HL-60 (cell line): ENCODE results near the gene SLC9A3.

Experiments used
- DNase-seq, 2 experiments: peaks; one replicate each; pipeline ENCODE4 v3.0.0-alpha.2; 2010 to 2020; ENCODE audit warnings: low read depth in 1 of 2, low spot score in 1 of 2
- H3K27ac ChIP-seq: fragments of 250-450 bp; sonication (Bioruptor Pico); replicated peaks from 2 replicates; pipeline ENCODE4 v1.5.1; 2020; ENCODE audit warnings: mild to moderate bottlenecking, moderate library complexity
- H3K27me3 ChIP-seq: fragments of 250-450 bp; sonication (Bioruptor Pico); 2 replicates; pipeline ENCODE4 v1.5.1; 2021; ENCODE audit warnings: mild to moderate bottlenecking, moderate library complexity; ENCODE audit not compliant: insufficient read depth, poor library complexity, severe bottlenecking
- H3K4me3 ChIP-seq: replicated peaks from 2 replicates; pipeline ENCODE4 v1.5.1; 2011; ENCODE audit warnings: mild to moderate bottlenecking, control low read depth, low read length; ENCODE audit not compliant: insufficient read depth
- GABPA ChIP-seq: IDR thresholded peaks from 2 replicates; pipeline ENCODE4 v1.6.1; 2012; ENCODE audit warnings: low read depth
- POLR2AphosphoS5 ChIP-seq: IDR thresholded peaks from 2 replicates; pipeline ENCODE4 v1.6.1; 2012; ENCODE audit warnings: low read depth
- SPI1 ChIP-seq: IDR thresholded peaks from 2 replicates; pipeline ENCODE4 v1.6.1; 2012; ENCODE audit warnings: low read depth, mild to moderate bottlenecking, borderline replicate concordance
- TF ChIP-seq, protein P1 (sequence below): IDR thresholded peaks from one replicate; pipeline ENCODE4 v1.5.1; 2011; ENCODE audit warnings: low read length, control low read depth, inconsistent platforms; ENCODE audit not compliant: insufficient read depth
- TF ChIP-seq, protein P2 (sequence below): IDR thresholded peaks from 2 replicates; pipeline ENCODE4 v1.6.1; 2012; ENCODE audit warnings: low read depth; ENCODE audit not compliant: insufficient replicate concordance

Gene SLC9A3

GRCh38 chr5:516980-517379 is 7.3 kb downstream of the SLC9A3 start:
- peaks cover 26% of the 10 kb centered on the region for H3K27me3 ChIP-seq
- TF ChIP-seq, protein P1, sequence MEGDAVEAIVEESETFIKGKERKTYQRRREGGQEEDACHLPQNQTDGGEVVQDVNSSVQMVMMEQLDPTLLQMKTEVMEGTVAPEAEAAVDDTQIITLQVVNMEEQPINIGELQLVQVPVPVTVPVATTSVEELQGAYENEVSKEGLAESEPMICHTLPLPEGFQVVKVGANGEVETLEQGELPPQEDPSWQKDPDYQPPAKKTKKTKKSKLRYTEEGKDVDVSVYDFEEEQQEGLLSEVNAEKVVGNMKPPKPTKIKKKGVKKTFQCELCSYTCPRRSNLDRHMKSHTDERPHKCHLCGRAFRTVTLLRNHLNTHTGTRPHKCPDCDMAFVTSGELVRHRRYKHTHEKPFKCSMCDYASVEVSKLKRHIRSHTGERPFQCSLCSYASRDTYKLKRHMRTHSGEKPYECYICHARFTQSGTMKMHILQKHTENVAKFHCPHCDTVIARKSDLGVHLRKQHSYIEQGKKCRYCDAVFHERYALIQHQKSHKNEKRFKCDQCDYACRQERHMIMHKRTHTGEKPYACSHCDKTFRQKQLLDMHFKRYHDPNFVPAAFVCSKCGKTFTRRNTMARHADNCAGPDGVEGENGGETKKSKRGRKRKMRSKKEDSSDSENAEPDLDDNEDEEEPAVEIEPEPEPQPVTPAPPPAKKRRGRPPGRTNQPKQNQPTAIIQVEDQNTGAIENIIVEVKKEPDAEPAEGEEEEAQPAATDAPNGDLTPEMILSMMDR, result no peak
- TF ChIP-seq, protein P2, sequence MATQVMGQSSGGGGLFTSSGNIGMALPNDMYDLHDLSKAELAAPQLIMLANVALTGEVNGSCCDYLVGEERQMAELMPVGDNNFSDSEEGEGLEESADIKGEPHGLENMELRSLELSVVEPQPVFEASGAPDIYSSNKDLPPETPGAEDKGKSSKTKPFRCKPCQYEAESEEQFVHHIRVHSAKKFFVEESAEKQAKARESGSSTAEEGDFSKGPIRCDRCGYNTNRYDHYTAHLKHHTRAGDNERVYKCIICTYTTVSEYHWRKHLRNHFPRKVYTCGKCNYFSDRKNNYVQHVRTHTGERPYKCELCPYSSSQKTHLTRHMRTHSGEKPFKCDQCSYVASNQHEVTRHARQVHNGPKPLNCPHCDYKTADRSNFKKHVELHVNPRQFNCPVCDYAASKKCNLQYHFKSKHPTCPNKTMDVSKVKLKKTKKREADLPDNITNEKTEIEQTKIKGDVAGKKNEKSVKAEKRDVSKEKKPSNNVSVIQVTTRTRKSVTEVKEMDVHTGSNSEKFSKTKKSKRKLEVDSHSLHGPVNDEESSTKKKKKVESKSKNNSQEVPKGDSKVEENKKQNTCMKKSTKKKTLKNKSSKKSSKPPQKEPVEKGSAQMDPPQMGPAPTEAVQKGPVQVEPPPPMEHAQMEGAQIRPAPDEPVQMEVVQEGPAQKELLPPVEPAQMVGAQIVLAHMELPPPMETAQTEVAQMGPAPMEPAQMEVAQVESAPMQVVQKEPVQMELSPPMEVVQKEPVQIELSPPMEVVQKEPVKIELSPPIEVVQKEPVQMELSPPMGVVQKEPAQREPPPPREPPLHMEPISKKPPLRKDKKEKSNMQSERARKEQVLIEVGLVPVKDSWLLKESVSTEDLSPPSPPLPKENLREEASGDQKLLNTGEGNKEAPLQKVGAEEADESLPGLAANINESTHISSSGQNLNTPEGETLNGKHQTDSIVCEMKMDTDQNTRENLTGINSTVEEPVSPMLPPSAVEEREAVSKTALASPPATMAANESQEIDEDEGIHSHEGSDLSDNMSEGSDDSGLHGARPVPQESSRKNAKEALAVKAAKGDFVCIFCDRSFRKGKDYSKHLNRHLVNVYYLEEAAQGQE, result no peak
- TF ChIP-seq POLR2AphosphoS5 (no peak), SPI1 (no peak), GABPA (no peak)

GRCh38 chr5:516338-516925 is 7.8 kb downstream of the SLC9A3 start:
- H3K4me3 ChIP-seq, result no peak overlapping the region
- H3K27me3 ChIP-seq, result peaks cover 21% of the 10 kb centered on the region
- DNase-seq, result no peak
- no peak overlapping the region for H3K27ac ChIP-seq
- TF ChIP-seq GABPA, result no peak
- no peak for TF ChIP-seq SPI1
- TF ChIP-seq POLR2AphosphoS5, result no peak
- TF ChIP-seq, protein P1, result no peak
- TF ChIP-seq, protein P2, result no peak

More at GRCh38 chr5:516980-517379, 7.3 kb downstream of the SLC9A3 start:
- DNase-seq, result no peak
- H3K27ac ChIP-seq, result no peak overlapping the region
- H3K4me3 ChIP-seq, result no peak overlapping the region

DNA sequence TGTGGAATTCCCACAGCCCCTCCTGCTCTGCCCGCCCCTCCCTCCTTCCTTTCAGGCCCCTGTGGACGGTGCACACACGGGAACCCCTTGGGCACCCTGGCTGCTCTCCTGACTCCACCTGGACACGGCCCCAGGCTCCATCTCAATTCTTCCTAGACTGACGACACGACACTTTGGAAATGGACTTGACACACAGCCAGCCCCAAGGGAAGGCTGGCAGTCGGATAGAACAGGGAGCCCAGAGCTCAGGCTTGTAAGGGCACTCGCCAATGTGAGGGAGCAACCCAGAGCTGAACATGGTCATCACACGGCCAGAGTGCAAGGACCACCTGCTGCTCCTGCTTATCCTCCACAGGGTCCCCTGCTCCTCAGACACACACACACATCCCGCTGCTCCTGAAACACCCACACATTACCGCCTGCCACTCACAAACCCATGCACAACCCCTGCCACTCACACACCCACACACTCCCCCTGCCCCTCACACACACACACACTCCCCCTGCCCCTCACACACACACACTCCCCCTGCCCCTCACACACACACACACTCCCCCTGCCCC is 8.9 kb downstream of the SLC9A3 start:
- TF ChIP-seq POLR2AphosphoS5, result no peak
- TF ChIP-seq, protein P2, result no peak
- TF ChIP-seq SPI1, result no peak
- no peak for TF ChIP-seq GABPA
- TF ChIP-seq, protein P1, result no peak

More for the DNA sequence above, 8.9 kb downstream of the SLC9A3 start:
- DNase-seq, result no peak
- H3K4me3 ChIP-seq, result no peak overlapping the region
- no peak overlapping the region for H3K27ac ChIP-seq
- H3K27me3 ChIP-seq, result peaks cover 10% of the 10 kb centered on the region
